GM19099 (cell line): ENCODE measurements around the gene RBM19.

Experiments used
- POLR2A ChIP-seq: IDR thresholded peaks from 3 replicates; pipeline ENCODE4 v1.6.1; 2011; ENCODE audit warnings: low read depth; ENCODE audit not compliant: insufficient read length; ENCODE audit errors: extremely low read depth

Gene RBM19

GRCh38 chr12:113855998-113856397, 110.1 kb downstream of the RBM19 start:
- TF ChIP-seq POLR2A, result no peak

GRCh38 chr12:113854385-113855142, 111.6 kb downstream of the RBM19 start:
- TF ChIP-seq POLR2A, result no peak

GRCh38 chr12:113853491-113853890, 112.6 kb downstream of the RBM19 start:
- no peak for TF ChIP-seq POLR2A

- TF ChIP-seq POLR2A, result no peak
Observed at GRCh38 chr12:113852695-113853490, 113.2 kb downstream of the RBM19 start.

- no peak for TF ChIP-seq POLR2A
Observed at GRCh38 chr12:113852264-113852663, 113.9 kb downstream of the RBM19 start.

- TF ChIP-seq POLR2A, result no peak
Observed at GRCh38 chr12:113850309-113851056, 115.6 kb downstream of the RBM19 start.

GRCh38 chr12:113847856-113848255, 118.3 kb downstream of the RBM19 start:
- no peak for TF ChIP-seq POLR2A

- no peak for TF ChIP-seq POLR2A
Observed at GRCh38 chr12:113846883-113847755, 119.0 kb downstream of the RBM19 start.

- no peak for TF ChIP-seq POLR2A
Observed at GRCh38 chr12:113845900-113846674, 120.0 kb downstream of the RBM19 start.

GRCh38 chr12:113844495-113845210, 121.5 kb downstream of the RBM19 start:
- no peak for TF ChIP-seq POLR2A

GRCh38 chr12:113842699-113843098, 123.4 kb downstream of the RBM19 start:
- TF ChIP-seq POLR2A, result no peak

GRCh38 chr12:113841786-113842185, 124.3 kb downstream of the RBM19 start:
- TF ChIP-seq POLR2A, result no peak

GRCh38 chr12:113840401-113841042, 125.6 kb downstream of the RBM19 start:
- no peak for TF ChIP-seq POLR2A

GRCh38 chr12:113838896-113839295, 127.2 kb downstream of the RBM19 start:
- TF ChIP-seq POLR2A, result no peak
